ENCODE measurements around the gene PRKCE. TPM values are rescaled to one million over a fixed set of nuclear protein-coding genes. Genes with fewer than 3 reads are reported as not detected.

The PRKCE gene
- total and polyA plus RNA-seq, 2 of the 8 experiments (the other 6 are each of a cell fraction or from before 2014, with no cell fraction given), result 0.54 to 2.1 TPM

GRCh38 chr2:46065152-46065551 lies 413.7 kb downstream of the PRKCE start:
- Histone ChIP-seq H3K9ac (replicated peaks in 1 of 4; ENCODE audit: extremely low read depth in 1 of 4, low read depth in 3 of 4, low read length in 3 of 4) (no peak overlapping the region), H3K18ac (ENCODE audit: extremely low read depth, low read length) (no peak overlapping the region), H3K4ac (replicated peaks; ENCODE audit: insufficient read length, low read depth, low read length) (no peak overlapping the region), H3K4me2 (ENCODE audit: insufficient read depth in 1 of 2, low read depth in 2 of 2, low read length in 2 of 2) (no peak overlapping the region), H4K20me1 (replicated peaks in 1 of 2; ENCODE audit: control insufficient read depth in 1 of 2, insufficient read depth in 2 of 2, low read length in 2 of 2) (no peaks in the 10 kb centered on the region), H2BK15ac (ENCODE audit: low read length) (no peak overlapping the region), H3K4me3 (ENCODE audit: extremely low read depth in 1 of 4, insufficient read depth in 2 of 4, low read depth in 3 of 4, low read length in 4 of 4) (no peak overlapping the region), H2BK5ac (ENCODE audit: low read depth, low read length) (no peak overlapping the region), H4K91ac (replicated peaks; ENCODE audit: insufficient read length, low read length) (no peak overlapping the region), H3K23me2 (ENCODE audit: low read depth, low read length) (no peaks in the 10 kb centered on the region), H3K4me1 (replicated peaks in 1 of 4; ENCODE audit: control insufficient read depth in 3 of 4, insufficient read depth in 4 of 4, low read length in 3 of 4) (no peaks in the 10 kb centered on the region; a peak in 1 of 7 replicates), H3K14ac (ENCODE audit: insufficient read length) (no peak overlapping the region), H3K23ac (ENCODE audit: insufficient read length) (no peak overlapping the region), H3K79me2 (ENCODE audit: control insufficient read depth in 1 of 2, insufficient read depth in 2 of 2, low read length in 2 of 2) (no peaks in the 10 kb centered on the region), H4K8ac (ENCODE audit: extremely low read depth, insufficient read depth, low read length) (no peak overlapping the region), H2BK12ac (ENCODE audit: low read depth, low read length) (no peak overlapping the region), H3K36me3 (ENCODE audit: control insufficient read depth in 2 of 4, insufficient read depth in 4 of 4, low read length in 3 of 4) (no peaks in the 10 kb centered on the region), H2BK20ac (ENCODE audit: low read length) (no peak overlapping the region), H3K56ac (replicated peaks; ENCODE audit: insufficient read length, low read depth, low read length) (no peak overlapping the region), H2BK120ac (replicated peaks; ENCODE audit: low read depth, low read length) (no peak overlapping the region), H3K79me1 (ENCODE audit: low read depth, low read length) (no peaks in the 10 kb centered on the region), H3K27ac (ENCODE audit: low read depth, low read length) (no peak overlapping the region), H2AK5ac (ENCODE audit: low read depth, low read length) (no peak overlapping the region), H4K5ac (ENCODE audit: insufficient read length, low read depth, low read length) (no peak overlapping the region), H3K9me3 (ENCODE audit: insufficient read depth in 2 of 2, low read depth in 1 of 2, low read length in 1 of 2) (no peaks in the 10 kb centered on the region), H2AFZ (ENCODE audit: low read length) (no peak overlapping the region), H3K27me3 (replicated peaks in 1 of 4; ENCODE audit: control insufficient read depth in 3 of 4, extremely low read depth in 1 of 4, insufficient read depth in 3 of 4, low read length in 3 of 4) (no peaks in the 10 kb centered on the region)
- POLR2A ChIA-PET (ENCODE audit: partially characterized antibody), result no interaction called here
- CTCF ChIA-PET (ENCODE audit: partially characterized antibody), result interaction anchor here (0.8 to 3.1 kb wide), 8 partner anchors 14 to 299 kb away, joined by 3 to 13 read pairs (median 4); no protein-coding TSS in a partner anchor
- no peak for DNase-seq (ENCODE audit: low read depth in 1 of 2, low spot score in 2 of 2)
- FAIRE-seq, result no peak
- 90% methylated on average over 4 of the region's 4 CpGs; no CpG with 5 or more reads in 1 of the 2 experiments for WGBS, 2 experiments (ENCODE audit: extremely low coverage in 1 of 2, insufficient coverage in 1 of 2, insufficient read length in 1 of 2, insufficient replicate concordance in 2 of 2, low coverage in 1 of 2, low lambda C conversion rate in 2 of 2, missing lambda C conversion rate in 1 of 2)
- TF ChIP-seq CBX5 (IDR thresholded peaks at IDR 0.05; ENCODE audit: low read depth, low read length), result no peak
- no peak for TF ChIP-seq CHD1 (IDR thresholded peaks at IDR 0.05; ENCODE audit: low read depth, low read length)
- TF ChIP-seq ATF3 (IDR thresholded peaks at IDR 0.05; ENCODE audit: insufficient read depth, low read depth, low read length), result no peak
- no peak for TF ChIP-seq MAX (IDR thresholded peaks at IDR 0.05)
- no peak for TF ChIP-seq SRF (IDR thresholded peaks at IDR 0.05; ENCODE audit: low read depth, low read length)
- TF ChIP-seq EP300 (IDR thresholded peaks at IDR 0.05; ENCODE audit: borderline replicate concordance in 1 of 2, low read depth in 2 of 2, low read length in 2 of 2), result no peak
- no peak for TF ChIP-seq RFX5 (IDR thresholded peaks at IDR 0.05; ENCODE audit: borderline replicate concordance, low read depth, low read length)
- TF ChIP-seq ASH2L (IDR thresholded peaks at IDR 0.05; ENCODE audit: low read length), result no peak
- TF ChIP-seq POLR2A (IDR thresholded peaks at IDR 0.05; ENCODE audit: control extremely low read depth in 1 of 2, low read depth in 2 of 2, low read length in 2 of 2), result no peak
- TF ChIP-seq SAP30 (IDR thresholded peaks at IDR 0.05; ENCODE audit: insufficient read depth, insufficient replicate concordance, low read length), result no peak
- TF ChIP-seq TEAD4 (IDR thresholded peaks at IDR 0.05; ENCODE audit: low read depth, low read length), result no peak
- no peak for TF ChIP-seq SUZ12 (IDR thresholded peaks at IDR 0.05; ENCODE audit: low read length)
- no peak for TF ChIP-seq NRF1 (IDR thresholded peaks at IDR 0.05; ENCODE audit: low read depth, low read length)
- TF ChIP-seq ZNF274 (IDR thresholded peaks at IDR 0.05; ENCODE audit: borderline replicate concordance, extremely low read depth, low read length), result no peak
- no peak for TF ChIP-seq SP4 (IDR thresholded peaks at IDR 0.05; ENCODE audit: low read length)
